Measurements from ENCODE around the gene MKNK2.
"Not testable (repeated sequence)": the region's sequence is repeated elsewhere in the genome, so short reads cannot be mapped to it uniquely, and the experiment has no call there.

MKNK2 gene

DNA sequence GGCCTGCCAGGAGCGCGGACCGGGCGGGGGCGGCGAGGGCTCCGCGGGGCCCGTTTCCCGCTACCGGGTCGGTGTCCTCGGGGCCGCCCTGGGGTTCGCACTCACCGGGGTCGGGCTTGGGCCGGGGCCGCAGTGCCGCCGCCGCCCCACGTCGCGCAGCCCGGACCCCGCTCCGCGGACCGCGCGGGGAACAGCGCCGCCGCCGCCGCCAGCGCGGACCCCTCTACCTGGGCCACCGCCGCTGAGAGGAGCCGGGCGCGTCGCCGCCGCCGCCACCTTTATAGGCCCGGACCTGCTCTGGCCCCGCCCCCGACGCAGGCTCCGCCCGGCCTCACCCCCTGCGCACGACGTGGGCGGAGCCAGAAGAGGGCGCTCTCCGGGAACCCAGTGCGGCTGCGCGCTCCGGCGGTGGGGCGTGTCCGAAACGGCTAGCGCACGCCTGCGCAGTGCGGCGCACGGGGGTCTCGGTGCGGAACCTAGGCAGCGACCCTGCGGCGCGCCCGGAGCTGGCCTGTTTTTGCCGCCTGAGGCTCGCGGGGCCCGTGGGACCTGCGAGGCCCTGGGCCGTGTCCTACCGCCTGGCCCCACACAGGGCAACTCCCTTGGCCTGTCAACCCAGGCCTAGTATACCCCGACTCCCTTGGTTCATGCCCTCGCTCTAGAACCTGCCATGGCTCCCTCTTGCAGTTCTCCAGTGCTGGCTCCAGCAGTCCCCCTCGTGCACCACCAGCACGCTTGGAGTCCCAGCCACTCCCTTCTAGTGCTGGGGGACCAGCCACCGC is at the start of gene MKNK2:
MKNK2 (minus strand) TSS at position 254 of the 782 bp plus-strand sequence. CDS start 393 bp downstream, outside the sequence.
- DNase-seq, result peak; percentile 88 to 96 (median 93)

DNA sequence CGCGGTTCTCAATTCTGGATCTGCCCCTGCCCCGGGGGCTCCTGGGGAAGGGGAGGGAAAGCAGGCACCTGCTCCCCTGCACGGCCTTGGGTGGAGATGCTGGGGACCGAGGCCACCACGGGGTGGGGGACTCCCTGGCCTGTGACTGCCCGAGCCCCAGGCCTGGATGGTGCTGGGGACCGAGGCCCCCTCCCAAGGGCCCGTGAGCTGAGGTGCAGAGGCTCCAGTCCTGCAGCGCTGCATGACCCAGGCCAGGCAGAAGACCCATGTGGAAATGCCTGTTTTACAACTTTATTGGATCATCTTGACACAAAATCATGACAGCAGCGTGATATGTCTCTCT is 49.6 kb upstream of the MKNK2 start:
- no peak for DNase-seq

DNA sequence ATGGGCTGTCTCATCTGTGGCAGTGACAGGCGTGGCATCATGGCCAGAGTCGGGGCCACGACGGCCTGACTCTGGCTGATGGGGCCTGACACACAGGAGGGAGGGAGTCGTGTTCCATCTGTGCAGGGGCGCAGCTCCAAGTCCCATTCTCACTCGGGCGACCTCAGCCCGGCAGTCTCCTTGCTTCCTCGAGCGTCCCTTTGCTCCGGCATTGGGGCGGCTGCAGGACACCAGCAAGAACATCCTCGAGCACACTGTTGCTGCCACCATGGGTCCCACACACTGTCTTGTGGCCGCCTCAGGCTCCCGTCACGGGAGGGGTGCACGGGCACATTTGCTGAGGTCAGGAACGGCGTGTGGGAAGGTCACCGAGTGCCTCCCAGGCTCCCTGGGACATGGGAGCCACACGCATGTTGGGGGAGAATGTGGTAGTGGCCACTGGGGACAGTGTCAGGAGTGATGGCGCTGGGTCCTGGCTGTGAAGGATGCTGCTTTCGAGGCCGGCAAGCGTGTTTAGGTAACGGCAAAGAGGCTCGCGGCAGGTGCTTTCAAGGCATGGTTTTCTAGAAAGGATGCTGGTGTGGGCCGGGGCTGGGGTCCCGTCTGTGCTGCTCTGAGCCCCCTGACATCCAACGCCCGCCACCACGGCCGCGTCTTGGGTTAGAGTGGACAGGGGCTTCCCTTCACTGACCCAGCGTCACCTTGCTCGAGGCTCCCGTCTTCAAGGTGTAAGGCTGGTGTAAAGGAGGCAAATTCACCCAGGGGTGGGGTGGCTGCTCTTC is 49.1 kb upstream of the MKNK2 start:
- no peak for DNase-seq

DNA sequence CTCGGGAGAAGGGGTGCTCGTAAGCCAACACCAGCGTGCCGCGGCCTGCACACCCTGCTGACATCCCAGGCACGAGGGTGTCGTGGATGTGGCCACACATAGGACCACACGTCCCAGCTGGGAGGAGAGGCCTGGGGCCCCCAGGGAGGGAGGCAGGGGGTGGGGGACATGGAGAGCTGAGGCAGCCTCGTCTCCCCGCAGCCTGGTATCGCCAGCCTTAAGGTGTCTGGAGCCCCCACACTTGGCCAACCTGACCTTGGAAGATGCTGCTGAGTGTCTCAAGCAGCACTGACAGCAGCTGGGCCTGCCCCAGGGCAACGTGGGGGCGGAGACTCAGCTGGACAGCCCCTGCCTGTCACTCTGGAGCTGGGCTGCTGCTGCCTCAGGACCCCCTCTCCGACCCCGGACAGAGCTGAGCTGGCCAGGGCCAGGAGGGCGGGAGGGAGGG is 48.0 kb upstream of the MKNK2 start:
- no peak for DNase-seq

DNA sequence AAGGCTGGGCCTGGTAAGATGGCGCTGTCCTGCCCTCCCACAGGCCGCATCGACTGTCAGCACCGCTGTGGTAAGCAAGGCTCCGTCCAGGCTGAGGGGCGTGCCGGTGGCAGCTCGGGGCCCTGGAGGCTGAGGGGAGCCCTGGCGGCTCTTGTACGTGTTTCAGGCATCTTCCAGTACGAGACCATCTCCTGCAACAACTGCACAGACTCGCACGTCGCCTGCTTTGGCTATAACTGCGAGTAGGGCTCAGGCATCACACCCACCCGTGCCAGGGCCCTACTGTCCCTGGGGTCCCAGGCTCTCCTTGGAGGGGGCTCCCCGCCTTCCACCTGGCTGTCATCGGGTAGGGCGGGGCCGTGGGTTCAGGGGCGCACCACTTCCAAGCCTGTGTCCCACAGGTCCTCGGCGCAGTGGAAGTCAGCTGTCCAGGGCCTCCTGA is 46.9 kb upstream of the MKNK2 start:
- no peak for DNase-seq

DNA sequence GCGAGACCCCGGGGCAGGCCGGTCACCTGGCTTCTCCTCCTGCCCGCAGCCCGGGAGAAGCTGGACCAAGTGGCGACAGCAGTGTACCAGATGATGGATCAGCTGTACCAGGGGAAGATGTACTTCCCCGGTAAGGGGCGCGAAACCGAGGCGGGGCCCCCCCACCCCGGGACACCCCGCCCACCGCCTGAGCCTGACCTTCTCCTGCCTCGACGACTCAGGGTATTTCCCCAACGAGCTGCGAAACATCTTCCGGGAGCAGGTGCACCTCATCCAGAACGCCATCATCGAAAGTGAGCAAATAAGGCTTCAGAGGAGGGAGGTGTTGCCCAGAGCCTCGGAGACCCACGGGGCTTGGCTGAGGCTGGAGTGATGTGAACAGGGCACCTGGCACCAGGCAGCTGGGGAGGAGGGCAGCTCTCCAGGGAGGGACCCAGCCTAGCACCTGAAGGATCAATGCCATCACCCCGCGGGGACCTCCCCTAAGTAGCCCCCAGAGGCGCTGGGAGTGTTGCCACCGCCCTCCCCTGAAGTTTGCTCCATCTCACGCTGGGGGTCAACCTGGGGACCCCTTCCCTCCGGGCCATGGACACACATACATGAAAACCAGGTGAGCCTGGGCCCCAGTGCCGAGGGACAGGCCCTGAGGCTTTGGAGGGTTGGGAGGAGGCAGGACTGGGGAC is 46.3 kb upstream of the MKNK2 start:
- DNase-seq, result peak; percentile 26 to 69 (median 53)

DNA sequence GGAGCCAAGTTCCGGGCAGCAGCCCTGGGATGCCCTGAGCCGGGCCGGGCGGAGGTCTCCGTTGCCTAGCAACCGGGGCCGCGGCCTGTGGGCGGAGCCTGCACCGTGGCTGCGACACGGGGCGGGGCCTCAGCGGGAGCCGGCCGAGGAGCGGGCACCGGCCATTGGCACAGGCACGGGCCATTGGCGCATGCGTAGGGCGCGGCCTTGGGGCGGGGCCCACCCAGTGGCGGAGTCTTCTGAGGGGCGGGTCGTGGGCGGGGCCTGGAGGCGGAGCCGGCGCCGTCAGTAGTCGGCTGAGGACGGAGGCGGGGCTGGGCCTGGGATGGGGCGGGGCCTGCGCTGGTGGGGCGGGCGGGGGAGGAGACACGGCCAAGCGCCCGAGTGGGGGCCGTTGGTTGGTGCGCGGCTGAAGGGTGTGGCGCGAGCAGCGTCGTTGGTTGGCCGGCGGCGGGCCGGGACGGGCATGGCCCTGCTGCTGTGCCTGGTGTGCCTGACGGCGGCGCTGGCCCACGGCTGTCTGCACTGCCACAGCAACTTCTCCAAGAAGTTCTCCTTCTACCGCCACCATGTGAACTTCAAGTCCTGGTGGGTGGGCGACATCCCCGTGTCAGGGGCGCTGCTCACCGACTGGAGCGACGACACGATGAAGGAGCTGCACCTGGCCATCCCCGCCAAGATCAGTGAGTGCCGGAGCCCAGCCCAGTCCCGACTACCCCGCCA is 45.6 kb upstream of the MKNK2 start, which contains the start of gene IZUMO4:
IZUMO4 (plus strand) TSS at position 436 of the 723 bp plus-strand sequence; CDS start at position 467, 31 bp downstream.
- DNase-seq, result peak; percentile 99 to 100 (median 99)

DNA sequence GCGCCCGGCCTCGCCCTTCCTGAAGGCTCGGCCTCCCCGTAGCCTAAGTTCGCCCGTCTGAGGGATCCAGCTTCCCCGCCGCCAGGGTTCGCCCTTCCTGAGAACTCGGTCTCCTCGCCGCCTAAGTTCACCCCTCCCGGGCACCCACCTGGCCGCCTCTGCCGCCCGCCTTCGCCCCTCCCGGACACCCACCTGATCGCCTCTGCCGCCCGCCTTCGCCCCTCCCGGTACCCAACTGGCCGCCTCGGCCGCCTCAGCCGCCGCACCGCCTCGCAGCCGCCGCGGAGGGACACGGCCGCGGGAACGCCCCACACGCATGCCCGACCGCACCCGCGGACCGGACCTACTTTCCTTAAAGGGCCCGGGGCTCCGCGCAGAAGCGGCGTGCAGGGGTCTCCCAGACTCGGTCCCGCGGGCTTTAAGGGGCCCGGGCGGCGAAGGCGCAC is 45.0 kb upstream of the MKNK2 start, which contains the start of gene MOB3A:
MOB3A (minus strand) TSS at position 293 of the 446 bp plus-strand sequence. CDS start 17,766 bp downstream, outside the sequence.
- peak; percentile 97 to 100 (median 99) for DNase-seq

DNA sequence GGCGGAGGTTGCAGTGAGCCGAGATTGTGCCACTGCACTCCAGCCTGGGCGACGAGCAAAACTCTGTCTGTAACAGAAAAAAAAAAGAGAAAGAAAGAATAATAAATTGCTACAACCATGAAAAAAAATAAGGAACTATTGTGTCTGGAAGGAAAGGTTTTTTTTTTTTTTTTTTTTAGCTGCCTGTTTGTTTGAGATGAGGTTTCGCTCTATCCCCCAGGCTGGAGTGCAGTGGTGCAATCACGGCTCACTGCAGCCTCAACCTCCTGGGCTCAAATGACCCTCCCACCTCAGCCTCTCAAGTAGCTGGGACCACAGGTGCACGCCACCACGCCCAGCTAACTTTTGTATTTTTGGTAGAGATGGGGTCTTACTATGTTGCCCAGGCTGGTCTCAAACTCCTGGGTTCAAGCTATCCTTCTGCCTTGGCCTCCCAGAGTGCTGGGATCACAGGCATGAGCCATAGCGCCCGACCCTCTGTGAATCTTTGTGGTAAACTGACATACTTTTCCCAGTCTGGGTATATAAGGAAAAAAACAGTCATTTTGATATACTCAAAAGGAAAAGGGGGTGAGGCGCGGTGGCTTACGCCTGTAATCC is 41.0 kb upstream of the MKNK2 start:
- DNase-seq, result not testable (repeated sequence)

DNA sequence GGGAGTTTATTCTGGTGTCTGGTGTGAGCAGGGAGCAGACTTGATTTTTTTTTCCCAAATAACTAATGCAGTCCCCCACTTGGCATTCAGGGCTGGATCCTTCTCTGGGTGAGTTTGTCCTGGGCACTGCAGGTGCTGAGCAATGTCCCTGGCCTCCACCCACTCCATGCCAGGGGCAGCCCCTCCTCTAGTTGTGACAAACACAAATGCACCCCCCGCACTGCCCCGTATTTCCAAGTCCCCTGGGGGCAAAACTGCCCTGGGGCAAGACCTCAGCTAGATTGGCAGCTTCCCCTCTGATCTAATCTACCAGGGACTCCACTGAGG is 38.6 kb upstream of the MKNK2 start:
- no peak for DNase-seq

DNA sequence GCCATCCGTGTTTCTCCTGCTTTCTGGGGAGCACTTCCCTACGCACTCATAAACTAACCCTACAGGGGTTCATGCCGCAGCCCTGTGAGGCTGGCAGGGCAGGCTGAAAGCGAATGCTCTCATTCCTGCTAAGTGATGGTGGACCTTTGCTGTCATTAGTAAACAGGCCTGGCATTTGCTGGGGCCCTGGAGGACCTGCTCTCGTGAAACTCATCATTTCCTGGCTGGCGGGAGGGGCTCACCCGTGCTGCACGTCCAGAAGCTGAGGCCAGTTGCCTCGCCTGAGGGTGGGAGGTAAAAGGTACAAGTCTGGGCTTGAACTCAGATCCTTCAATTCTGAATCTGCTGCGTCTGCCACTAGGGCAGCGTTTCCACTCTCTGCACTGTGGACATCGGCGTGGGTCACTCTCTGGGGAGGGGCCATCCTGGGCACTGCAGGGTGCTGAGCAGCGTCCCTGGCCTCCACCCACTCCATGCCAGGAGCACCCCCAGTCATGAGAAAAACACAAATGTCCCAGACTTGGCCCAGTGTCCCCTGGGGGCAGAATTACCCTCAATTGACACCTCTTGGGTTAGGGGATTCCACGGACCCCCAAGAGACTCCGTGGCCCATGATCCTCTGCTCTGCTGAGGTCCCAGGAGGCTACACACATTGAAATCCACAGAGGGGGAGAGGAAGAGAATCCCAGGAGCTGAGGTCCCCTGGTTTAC is 38.1 kb upstream of the MKNK2 start:
- peak in 2 of 3 experiments; percentile 14 to 28 for DNase-seq

DNA sequence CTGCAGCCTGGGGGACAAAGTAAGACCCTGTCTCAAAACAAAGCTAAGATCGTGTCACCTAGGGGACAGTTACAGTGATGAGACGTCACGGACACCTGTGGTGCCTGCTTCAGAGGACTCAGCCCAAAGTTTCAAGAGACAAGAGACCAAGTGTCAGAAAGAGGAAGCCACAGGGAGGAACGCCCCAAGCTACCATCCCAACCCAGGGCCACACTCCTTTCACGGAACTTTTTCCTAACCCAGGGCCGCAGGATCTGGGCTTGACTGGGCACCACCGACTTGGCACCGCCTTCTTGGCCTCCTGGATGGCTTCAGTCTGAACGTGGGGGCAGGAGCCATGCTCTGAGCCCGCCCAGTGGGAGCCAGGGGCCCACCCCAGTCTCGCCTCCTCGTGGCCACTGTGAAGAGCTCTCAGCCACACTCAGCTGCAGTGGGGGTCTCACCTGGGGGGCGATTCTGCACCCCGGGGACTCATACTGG is 36.6 kb upstream of the MKNK2 start:
- no peak for DNase-seq

DNA sequence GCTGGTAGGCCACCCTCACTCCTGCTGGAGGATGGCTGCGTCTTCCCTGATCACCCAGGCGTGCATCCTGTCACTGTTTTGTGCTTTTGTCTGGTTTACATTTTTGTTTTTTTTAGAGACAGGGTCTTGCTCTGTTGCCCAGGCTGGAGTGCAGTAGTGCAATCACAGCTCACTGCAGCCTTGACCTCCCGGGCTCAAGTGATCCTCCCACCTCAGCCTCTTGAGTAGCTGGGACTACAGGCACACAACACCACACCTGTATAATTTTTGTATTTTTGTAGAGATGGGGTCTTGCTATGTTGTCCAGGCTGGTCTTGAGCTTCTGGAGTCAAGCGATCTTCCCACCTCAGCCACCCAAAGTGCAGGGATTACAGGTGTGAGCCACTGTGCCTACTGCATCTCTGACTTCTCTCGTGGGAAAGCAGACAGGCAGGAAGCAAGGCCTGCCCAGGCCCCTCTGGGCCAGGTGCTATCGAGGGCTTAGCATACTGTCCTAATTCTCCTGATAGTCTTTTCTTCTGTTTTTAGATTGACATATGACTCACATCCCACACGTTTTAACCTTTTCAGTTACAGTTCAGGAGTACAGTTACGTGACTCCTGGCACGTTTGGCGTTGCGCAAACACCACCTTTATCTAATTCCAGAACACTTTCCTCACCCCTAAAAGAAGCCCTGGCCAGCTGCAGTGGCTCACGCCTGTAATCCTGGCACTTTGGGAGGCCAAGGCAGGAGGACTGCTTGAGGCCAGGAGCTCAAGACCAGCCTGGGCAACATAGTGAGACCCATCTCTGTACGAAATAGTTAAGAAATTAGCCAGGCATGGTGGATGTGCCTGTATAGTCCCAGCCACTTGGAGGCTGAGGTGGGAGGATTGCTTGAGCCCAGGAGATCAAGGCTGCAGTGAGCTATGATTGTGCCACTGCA is 35.9 kb upstream of the MKNK2 start:
- DNase-seq, result not testable (repeated sequence)

DNA sequence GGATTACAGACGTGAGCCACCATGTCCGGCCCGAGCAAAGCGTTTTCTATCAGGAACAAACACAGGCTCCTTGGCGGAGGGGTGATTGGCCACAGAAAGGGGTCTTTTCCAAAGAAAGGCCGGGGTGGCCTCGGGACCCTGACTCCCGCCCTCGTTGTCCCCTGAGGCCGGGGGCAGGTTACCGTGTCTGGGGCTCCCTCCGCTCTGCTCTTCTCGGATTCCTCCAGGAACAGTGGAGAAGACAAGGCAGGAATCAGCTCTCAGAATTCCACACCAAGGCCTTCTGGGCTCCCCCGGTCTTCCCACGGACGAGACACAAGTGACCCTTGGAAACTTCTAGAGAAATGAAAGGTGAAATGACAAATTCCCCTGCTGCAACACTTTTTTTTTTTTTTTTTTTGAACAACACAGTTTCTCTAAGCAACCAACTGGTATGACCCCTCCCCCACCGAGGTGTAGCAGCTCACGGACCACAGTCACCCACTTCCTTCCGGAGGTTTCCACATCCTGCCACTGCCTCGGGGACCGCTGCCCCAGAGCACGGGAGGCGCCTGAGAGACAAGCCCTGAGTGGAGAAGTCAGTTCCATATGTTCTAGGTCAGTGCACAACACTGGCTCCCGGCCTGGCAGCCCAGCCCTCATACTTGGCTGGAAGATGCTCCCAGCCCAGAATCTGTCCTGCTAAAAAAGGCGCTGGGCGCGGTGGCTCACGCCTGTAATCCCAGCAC is 34.1 kb upstream of the MKNK2 start:
- no peak for DNase-seq

DNA sequence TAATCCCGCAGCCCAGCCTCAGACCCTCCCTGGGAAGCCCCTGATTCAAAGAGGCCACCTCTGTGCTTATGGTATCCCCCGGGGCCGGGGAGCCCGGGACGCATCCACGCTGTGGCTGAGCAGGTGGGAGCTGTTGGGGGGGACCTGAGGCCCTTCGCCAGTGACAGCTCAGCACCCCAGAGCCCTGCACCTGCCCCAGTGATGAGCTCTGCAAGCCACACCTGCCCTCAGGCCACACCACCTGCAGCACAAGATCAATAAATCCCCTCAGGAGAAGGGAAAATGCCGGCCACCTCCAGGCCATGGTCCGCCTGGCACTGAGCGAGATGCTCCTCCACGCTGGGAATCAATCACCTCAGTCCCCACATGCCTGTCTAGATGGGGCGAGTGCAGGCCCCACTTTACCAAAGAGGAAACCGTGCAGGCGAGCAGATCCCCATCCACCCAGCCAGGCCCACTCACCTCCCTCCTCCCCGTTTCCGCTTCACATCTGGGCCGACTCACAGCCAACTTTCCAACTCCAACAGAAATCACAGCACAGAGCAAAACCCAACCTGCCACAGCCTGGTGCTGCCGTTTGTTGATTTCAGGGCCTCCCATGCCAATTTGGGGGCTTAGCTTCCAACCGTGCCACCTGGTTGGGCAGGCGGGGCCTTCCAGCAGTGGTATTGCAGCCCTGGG is 32.3 kb upstream of the MKNK2 start:
- DNase-seq, result peak in 2 of 3 experiments; percentile 75 to 82

DNA sequence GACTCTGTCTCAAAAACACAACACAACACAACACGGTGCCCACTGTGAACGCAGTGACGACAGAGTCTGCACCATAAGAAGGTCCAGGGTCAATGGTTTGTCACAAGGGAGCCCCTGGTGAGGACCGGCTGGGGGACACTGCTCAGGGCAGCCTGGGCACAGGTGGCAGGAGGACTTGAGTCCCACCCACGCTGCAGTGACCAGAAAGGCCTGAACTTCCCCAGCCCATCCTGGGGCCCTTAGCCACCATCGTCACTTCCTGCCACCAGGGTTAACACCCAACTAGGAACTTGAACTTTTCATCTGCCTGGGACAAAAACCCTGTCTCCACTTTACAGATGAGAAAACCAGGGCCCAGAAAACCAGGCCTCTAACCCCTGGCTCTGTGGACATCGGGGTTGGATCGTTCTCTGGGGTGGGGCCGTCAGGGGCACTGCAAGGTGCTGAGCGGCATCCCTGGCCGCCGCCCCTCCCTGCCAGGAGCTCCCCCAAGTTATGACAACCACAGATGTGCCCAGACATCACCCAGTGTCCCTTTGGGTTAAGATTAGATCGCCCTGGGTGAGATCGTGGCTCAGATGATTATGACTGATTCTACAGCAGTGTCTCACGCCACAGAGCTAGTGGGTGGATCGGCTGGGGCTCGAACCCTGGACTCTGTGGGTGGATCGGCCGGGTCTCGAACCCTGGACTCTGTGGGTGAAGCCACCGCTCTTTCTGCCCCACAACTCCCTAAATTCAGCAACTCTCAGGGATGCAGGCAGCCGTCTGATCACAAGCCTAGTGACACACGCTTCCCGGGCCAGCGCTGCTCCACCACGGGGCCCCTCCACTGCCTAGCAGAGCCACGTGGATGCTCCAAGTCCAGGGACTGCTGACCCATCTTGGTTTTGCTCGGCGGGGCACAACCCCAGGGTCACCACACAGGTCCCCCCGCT is 31.1 kb upstream of the MKNK2 start:
- DNase-seq, result no peak

DNA sequence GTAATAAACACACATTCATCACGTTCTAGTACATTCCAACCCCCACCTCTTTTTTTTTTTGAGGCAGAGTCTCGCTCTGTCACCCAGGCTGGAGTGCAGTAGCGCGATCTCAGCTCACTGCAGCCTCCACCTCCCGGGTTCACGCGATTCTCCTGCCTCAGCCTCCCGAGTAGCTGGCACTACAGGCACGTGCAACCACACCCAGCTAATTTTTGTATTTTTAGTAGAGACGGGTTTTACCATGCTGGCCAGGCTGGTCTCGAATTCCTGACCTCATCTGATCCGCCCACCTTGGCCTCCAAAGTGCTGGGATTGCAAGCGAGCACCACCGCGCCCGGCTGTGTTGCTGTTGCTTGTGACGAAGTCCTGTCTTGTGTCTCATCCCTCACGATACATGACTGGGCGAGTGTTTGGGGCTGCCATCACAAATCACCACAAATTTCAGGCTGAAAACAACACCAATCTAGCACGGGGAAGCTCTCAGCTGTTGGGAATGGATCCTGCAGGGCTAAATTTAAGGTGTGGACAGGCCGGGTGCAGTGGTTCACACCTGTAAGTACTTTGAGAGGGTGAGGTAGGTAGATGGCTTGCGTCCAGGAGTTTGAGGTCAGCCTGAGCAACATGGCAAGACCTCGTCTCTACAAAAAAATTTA is 29.4 kb upstream of the MKNK2 start:
- DNase-seq, result no peak
